HG02759 (cell line): Measurements from ENCODE around the gene KDM6B.

Source experiments
- ATAC-seq: cut with Tn5 transposase; IDR thresholded peaks from one replicate; pipeline ENCODE4 v1.9.1; 2021; ENCODE audit warnings: mild to moderate bottlenecking, moderate library complexity; ENCODE audit not compliant: unreplicated experiment

KDM6B gene

GRCh38 chr17:7840441-7840840 lies 6.4 kb downstream of the KDM6B start:
- no peak for ATAC-seq

DNA sequence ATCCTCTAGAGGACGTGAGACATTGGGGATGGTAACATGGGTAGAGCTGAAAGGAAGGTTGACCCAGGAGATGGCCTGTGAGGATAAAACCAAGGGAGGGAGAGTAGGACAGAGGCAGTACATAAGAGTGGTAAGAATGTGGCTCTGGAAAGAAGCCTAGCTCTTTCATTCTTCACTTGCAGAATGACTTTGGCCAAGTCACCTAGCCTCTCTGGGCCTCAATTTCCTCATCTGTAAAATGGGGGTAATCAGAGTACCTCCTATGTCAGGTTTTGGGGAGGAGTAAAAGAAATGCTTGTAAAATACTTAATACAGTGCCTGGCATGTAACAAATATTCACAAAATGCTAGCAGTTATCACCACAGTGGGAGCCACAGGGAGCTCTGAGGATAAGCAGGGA lies 6.9 kb downstream of the KDM6B start:
- ATAC-seq: no peak

DNA sequence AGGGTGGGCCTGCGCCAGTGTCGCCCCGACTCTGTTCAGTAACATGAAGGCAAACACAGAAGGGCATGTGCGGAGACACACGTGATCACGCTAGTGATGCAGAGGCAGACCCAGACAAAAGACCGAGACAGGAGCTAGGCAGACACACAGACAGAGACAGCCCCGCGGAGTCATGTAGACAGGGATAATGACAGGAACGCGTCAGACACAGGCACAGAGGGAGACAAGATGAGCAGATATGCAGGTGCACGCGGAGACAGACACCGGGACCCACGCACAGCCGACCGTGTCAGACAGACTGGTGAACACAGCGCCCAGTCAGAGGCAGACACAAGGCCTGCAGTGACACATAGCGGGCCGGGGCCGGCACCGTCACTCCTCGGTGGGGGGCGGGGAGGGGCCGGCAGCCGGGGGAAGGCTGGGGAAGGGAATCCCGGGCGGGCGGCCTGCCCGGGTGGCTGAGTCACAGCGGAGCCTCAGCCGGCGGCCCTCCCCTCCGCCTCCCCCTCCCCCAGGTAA lies 7.4 kb downstream of the KDM6B start:
- ATAC-seq: peak; percentile 11

DNA sequence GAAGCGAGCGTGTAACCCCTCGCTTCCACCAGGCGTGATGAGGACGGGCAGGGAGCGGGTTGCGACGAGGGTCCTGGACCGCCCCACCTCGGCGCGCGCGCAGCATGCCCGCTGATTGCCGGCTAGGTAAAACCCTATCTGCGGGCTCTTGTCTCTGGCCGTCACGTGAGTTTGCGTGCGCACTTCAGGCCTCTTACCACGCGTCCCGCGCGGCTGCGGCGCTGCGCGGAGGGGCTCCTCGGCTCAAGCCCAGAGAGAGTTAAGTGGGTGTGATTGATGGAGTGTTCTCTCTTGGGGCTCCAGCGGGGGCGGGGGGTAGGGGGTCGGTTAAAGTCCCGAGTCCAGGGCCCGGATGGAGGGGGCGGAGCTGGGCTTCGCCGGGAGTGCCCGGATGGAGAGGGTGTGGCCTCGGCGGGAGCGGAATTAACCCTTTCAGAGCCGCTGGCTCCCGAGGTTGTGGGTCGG lies 7.9 kb downstream of the KDM6B start:
- peak; percentile 27 for ATAC-seq

GRCh38 chr17:7842380-7843256 lies 8.6 kb downstream of the KDM6B start:
- ATAC-seq: peak; percentile 30

DNA sequence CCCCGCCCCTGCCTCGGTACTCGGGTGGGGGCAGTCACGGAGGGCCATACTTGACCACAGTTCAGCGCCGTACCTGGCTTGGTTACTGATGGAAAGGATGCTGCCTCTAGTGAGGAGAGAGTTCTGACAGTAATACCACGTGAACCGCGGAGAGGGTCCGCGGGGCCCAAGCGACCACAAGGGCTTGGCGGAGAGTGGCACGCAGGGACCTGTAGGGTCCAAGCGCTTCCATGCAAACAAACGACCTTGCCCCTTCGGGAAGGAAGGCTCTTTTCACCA lies 9.2 kb downstream of the KDM6B start:
- ATAC-seq: no peak

- ATAC-seq: peak; percentile 39
Measured at GRCh38 chr17:7843536-7844291, 9.7 kb downstream of the KDM6B start.

DNA sequence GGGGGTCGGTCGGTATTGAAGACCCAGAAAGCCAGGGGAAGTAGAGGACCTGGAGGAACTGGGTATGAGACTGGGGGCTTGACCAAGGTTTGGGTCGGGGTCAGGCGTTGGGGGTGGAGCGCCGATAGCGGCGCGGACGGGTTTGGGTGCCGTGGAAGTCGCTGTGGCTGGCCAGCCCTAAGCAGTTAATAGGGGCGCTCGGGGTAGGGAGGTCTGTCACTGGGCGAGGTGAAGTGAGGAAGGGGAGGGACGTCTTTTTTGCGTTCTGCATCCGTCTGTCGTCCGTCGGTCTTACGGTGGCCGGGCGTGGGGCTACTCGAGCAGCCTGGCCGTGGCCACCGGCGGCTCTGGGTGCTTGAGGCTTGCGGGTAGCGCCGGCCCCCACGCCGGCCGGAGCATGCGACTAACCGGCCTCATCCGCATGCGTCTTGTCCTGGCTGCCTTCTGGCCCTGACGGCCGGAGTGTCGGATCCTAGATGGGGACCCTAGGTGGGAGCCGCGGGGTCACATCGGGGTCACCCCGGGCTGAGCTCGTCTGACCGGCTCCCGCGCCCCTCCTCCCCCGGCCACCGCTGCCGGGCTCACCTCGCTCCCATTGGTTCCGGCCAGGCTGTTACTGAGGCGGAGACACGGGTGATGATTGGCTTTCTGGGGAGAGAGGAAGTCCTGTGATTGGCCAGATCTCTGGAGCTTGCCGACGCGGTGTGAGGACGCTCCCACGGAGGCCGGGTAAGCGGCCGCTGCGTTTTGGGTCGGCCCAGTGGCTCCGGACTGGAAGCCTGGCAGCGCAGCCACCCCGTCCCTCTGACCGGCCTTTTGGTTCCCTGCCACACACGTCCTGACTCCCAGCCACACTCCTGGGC lies 10.5 kb downstream of the KDM6B start:
- ATAC-seq: peak; percentile 46

DNA sequence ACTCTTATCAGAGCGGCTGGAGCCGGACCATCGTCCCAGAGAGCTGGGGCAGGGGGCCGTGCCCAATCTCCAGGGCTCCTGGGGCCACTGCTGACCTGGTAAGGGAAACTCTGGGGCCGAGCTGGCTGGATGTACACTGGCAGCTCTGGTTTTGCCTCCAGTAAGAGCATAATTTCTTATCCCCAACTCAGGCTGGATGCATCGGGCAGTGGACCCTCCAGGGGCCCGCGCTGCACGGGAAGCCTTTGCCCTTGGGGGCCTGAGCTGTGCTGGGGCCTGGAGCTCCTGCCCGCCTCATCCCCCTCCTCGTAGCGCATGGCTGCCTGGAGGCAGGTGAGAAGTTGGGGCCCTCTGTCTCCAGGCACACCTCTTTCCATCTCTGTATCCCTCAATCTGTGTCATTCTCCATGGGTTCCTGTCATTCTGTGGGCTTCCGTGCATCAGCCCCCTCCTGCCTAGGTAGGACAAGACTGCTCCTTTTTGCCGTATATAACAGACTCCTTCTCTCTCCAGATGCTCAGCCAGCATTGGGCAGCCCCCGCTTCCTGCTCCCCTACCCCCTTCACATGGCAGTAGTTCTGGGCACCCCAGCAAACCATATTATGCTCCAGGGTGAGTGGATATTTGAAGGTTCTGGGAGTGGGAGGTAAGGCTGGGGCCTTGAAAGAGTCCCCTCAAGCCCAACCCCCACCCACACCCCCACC lies 11.5 kb downstream of the KDM6B start:
- ATAC-seq: no peak

DNA sequence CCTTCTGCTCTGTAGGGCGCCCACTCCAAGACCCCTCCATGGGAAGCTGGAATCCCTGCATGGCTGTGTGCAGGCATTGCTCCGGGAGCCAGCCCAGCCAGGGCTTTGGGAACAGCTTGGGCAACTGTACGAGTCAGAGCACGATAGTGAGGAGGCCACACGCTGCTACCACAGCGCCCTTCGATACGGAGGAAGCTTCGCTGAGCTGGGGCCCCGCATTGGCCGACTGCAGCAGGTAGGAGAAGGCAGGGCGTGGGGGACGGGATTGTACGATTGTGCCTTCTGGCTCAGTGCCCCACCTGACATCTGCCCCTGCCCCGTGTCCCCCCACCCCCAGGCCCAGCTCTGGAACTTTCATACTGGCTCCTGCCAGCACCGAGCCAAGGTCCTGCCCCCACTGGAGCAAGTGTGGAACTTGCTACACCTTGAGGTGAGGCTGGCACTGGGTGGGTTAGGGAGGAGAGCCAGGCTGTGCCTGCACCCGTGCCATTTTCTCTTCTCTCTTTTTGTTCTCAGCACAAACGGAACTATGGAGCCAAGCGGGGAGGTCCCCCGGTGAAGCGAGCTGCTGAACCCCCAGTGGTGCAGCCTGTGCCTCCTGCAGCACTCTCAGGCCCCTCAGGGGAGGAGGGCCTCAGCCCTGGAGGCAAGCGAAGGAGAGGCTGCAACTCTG lies 12.2 kb downstream of the KDM6B start:
- no peak for ATAC-seq

DNA sequence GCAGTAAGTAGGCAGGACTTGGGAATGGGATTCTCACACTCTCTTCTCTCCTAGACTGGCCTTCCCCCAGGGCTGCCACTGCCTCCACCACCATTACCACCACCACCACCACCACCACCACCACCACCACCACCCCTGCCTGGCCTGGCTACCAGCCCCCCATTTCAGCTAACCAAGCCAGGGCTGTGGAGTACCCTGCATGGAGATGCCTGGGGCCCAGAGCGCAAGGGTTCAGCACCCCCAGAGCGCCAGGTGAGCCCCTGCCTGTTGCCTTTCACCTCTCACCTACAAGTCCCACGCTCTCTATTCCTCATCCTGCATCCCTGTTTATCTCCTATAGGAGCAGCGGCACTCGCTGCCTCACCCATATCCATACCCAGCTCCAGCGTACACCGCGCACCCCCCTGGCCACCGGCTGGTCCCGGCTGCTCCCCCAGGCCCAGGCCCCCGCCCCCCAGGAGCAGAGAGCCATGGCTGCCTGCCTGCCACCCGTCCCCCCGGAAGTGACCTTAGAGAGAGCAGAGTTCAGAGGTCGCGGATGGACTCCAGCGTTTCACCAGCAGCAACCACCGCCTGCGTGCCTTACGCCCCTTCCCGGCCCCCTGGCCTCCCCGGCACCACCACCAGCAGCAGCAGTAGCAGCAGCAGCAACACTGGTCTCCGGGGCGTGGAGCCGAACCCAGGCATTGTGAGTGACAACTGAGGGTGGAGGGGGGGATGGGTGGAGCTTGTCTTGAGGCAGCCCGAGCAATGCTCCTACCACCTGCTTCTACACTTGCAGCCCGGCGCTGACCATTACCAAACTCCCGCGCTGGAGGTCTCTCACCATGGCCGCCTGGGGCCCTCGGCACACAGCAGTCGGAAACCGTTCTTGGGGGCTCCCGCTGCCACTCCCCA lies 13.0 kb downstream of the KDM6B start:
- ATAC-seq: no peak

DNA sequence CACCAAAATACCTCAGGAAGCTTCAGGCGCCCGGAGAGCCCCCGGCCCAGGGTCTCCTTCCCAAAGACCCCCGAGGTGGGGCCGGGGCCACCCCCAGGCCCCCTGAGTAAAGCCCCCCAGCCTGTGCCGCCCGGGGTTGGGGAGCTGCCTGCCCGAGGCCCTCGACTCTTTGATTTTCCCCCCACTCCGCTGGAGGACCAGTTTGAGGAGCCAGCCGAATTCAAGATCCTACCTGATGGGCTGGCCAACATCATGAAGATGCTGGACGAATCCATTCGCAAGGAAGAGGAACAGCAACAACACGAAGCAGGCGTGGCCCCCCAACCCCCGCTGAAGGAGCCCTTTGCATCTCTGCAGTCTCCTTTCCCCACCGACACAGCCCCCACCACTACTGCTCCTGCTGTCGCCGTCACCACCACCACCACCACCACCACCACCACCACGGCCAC lies 14.1 kb downstream of the KDM6B start:
- ATAC-seq: no peak

DNA sequence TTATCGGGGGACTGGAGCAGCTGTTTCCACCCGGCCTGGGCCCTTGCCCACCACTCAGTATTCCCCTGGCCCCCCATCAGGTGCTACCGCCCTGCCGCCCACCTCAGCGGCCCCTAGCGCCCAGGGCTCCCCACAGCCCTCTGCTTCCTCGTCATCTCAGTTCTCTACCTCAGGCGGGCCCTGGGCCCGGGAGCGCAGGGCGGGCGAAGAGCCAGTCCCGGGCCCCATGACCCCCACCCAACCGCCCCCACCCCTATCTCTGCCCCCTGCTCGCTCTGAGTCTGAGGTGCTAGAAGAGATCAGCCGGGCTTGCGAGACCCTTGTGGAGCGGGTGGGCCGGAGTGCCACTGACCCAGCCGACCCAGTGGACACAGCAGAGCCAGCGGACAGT lies 14.7 kb downstream of the KDM6B start:
- ATAC-seq: no peak

DNA sequence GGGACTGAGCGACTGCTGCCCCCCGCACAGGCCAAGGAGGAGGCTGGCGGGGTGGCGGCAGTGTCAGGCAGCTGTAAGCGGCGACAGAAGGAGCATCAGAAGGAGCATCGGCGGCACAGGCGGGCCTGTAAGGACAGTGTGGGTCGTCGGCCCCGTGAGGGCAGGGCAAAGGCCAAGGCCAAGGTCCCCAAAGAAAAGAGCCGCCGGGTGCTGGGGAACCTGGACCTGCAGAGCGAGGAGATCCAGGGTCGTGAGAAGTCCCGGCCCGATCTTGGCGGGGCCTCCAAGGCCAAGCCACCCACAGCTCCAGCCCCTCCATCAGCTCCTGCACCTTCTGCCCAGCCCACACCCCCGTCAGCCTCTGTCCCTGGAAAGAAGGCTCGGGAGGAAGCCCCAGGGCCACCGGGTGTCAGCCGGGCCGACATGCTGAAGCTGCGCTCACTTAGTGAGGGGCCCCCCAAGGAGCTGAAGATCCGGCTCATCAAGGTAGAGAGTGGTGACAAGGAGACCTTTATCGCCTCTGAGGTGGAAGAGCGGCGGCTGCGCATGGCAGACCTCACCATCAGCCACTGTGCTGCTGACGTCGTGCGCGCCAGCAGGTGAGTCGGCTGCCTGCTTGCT lies 15.2 kb downstream of the KDM6B start:
- ATAC-seq: no peak

DNA sequence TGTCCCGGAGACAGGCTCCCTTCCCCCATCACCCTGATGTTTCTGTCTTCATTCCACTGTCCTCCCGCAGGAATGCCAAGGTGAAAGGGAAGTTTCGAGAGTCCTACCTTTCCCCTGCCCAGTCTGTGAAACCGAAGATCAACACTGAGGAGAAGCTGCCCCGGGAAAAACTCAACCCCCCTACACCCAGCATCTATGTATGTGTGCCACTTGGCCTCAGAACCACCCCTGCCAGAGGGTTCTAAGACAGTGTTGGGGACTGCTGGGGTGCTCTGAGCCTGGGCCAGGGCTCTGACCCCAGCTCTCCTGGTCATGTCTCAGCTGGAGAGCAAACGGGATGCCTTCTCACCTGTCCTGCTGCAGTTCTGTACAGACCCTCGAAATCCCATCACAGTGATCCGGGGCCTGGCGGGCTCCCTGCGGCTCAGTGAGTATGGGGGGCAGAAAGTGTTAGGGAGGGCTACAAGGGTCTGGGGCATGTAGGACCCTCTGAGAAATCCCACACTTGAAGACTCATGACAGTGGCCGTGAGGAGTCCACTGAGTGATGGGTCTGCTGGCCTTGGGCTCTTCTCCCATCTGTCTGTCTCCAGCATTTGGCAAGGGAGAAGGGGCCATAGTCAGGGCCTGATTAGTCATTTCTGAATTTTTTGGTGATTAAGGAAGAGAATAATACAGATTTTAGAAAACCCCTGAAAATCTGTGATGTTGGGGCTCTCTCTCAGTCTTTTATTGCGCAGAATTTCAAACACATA lies 15.9 kb downstream of the KDM6B start:
- no peak for ATAC-seq

- ATAC-seq: no peak
Measured at GRCh38 chr17:7850701-7851437, 16.9 kb downstream of the KDM6B start.
